HepG2 (cell line): ENCODE results near the gene TENT5A. TPM values are rescaled to one million over a fixed set of nuclear protein-coding genes. Genes with fewer than 3 reads are reported as not detected.

Source experiments
- AHDC1 ChIP-seq: sonication (generic); formaldehyde crosslinking; IDR thresholded peaks from 2 replicates; pipeline ENCODE4 v1.5.1; 2020; ENCODE audit warnings: mild to moderate bottlenecking, missing genetic modification reagents, borderline replicate concordance
- ESRRA ChIP-seq: sonication (generic); formaldehyde crosslinking; IDR thresholded peaks from 2 replicates; pipeline ENCODE4 v1.5.1; 2020; ENCODE audit warnings: mild to moderate bottlenecking, low read depth, missing genetic modification reagents
- FIP1L1 ChIP-seq: fragments of 200-400 bp; formaldehyde crosslinking; IDR thresholded peaks from 2 replicates; pipeline ENCODE4 v1.6.1; 2018; ENCODE audit warnings: low read depth, mild to moderate bottlenecking, low read length, moderate library complexity, borderline replicate concordance; ENCODE audit not compliant: insufficient read depth
- HNF4G ChIP-seq, 2 experiments: sonication (generic) in 1 of 2; formaldehyde crosslinking in 1 of 2; IDR thresholded peaks; 2 replicates each; pipeline versions ENCODE4 v1.4.0 to v1.6.1; 2011 to 2020; ENCODE audit warnings: borderline replicate concordance in 2 of 2, low read depth in 2 of 2, mild to moderate bottlenecking in 2 of 2, low read length in 1 of 2, missing genetic modification reagents in 1 of 2, moderate library complexity in 1 of 2
- KLF11 ChIP-seq: IDR thresholded peaks from 2 replicates; pipeline ENCODE4 v1.6.1; 2016; ENCODE audit warnings: missing compliant biosample characterization
- KLF13 ChIP-seq: sonication (generic); formaldehyde crosslinking; IDR thresholded peaks from 2 replicates; pipeline ENCODE4 v1.4.0; 2020; ENCODE audit warnings: mild to moderate bottlenecking, missing genetic modification reagents
- MBNL3 ChIP-seq: fragments of 250-450 bp; sonication (Bioruptor Pico); conservative IDR thresholded peaks from 2 replicates; pipeline ENCODE4 v1.8.0; 2022; ENCODE audit warnings: mild to moderate bottlenecking, inconsistent platforms
- NFE2L2 ChIP-seq: fragments of 150-350 bp; IDR thresholded peaks from 2 replicates; pipeline ENCODE4 v1.6.1; 2014; ENCODE audit warnings: low read length
- SRY ChIP-seq: sonication (generic); formaldehyde crosslinking; IDR thresholded peaks from 2 replicates; pipeline ENCODE4 v1.8.0; 2022; ENCODE audit warnings: mild to moderate bottlenecking, missing genetic modification reagents
- U2AF2 ChIP-seq: fragments of 200-400 bp; formaldehyde crosslinking; IDR thresholded peaks from 2 replicates; pipeline ENCODE4 v1.6.1; 2017; ENCODE audit warnings: low read depth, mild to moderate bottlenecking, low read length
- ZBTB1 ChIP-seq: sonication (generic); formaldehyde crosslinking; IDR thresholded peaks from 2 replicates; pipeline ENCODE4 v1.4.0; 2020; ENCODE audit warnings: missing genetic modification reagents, borderline replicate concordance
- ZBTB21 ChIP-seq: sonication (generic); formaldehyde crosslinking; IDR thresholded peaks from 2 replicates; pipeline ENCODE4 v1.4.0; 2020; ENCODE audit warnings: missing genetic modification reagents
- ZNF30 ChIP-seq: sonication (generic); formaldehyde crosslinking; IDR thresholded peaks from 2 replicates; pipeline ENCODE4 v1.5.0; 2020; ENCODE audit warnings: mild to moderate bottlenecking, missing genetic modification reagents
- ZNF362 ChIP-seq: sonication (generic); formaldehyde crosslinking; IDR thresholded peaks from 2 replicates; pipeline ENCODE4 v1.4.0; 2020; ENCODE audit warnings: missing genetic modification reagents, mild to moderate bottlenecking, borderline replicate concordance
- polyA plus RNA-seq, 8 experiments: library from polyadenylated mRNA; depleted of rRNA in 3 of 8; stranded (reverse) in 7 of 8; unstranded in 1 of 8; fragments of >200 nt; fragmentation: Illumina TruSeq in 4 of 8; extraction: Trizol in 4 of 8; gene quantifications; 2 replicates each; pipeline versions ENCODE4 v1.2.1 to v1.2.3, GENCODE V29; 2011 to 2016; ENCODE audit warnings: low read depth in 4 of 8, missing spikeins in 1 of 8, mixed read lengths in 1 of 8; ENCODE audit not compliant: insufficient read depth in 1 of 8
- total RNA-seq, 5 experiments: library from RNA; depleted of rRNA; stranded (reverse); fragments of >200 nt; fragmentation: Illumina TruSeq; extraction: Trizol; gene quantifications; 2 replicates each; pipeline ENCODE4 v1.2.3, GENCODE V29; 2016; ENCODE audit warnings: low read depth in 1 of 5
- TF ChIP-seq, protein P1 (sequence below): sonication (generic); formaldehyde crosslinking; IDR thresholded peaks from 2 replicates; pipeline ENCODE4 v1.4.0; 2020; ENCODE audit warnings: low read depth, missing genetic modification reagents
- TF ChIP-seq, protein P2 (sequence below): fragments of 450-650 bp; IDR thresholded peaks from 2 replicates; pipeline ENCODE4 v1.6.1; 2016

The TENT5A gene
- total and polyA plus RNA-seq, 2 of the 13 experiments (the other 11 are each of a cell fraction or from before 2014, with no cell fraction given), result 8.0 to 13.8 TPM

- TF ChIP-seq AHDC1 (CRISPR knock-in tag), result no peak
- no peak for TF ChIP-seq MBNL3 (CRISPR knock-in tag)
- TF ChIP-seq, protein P1, sequence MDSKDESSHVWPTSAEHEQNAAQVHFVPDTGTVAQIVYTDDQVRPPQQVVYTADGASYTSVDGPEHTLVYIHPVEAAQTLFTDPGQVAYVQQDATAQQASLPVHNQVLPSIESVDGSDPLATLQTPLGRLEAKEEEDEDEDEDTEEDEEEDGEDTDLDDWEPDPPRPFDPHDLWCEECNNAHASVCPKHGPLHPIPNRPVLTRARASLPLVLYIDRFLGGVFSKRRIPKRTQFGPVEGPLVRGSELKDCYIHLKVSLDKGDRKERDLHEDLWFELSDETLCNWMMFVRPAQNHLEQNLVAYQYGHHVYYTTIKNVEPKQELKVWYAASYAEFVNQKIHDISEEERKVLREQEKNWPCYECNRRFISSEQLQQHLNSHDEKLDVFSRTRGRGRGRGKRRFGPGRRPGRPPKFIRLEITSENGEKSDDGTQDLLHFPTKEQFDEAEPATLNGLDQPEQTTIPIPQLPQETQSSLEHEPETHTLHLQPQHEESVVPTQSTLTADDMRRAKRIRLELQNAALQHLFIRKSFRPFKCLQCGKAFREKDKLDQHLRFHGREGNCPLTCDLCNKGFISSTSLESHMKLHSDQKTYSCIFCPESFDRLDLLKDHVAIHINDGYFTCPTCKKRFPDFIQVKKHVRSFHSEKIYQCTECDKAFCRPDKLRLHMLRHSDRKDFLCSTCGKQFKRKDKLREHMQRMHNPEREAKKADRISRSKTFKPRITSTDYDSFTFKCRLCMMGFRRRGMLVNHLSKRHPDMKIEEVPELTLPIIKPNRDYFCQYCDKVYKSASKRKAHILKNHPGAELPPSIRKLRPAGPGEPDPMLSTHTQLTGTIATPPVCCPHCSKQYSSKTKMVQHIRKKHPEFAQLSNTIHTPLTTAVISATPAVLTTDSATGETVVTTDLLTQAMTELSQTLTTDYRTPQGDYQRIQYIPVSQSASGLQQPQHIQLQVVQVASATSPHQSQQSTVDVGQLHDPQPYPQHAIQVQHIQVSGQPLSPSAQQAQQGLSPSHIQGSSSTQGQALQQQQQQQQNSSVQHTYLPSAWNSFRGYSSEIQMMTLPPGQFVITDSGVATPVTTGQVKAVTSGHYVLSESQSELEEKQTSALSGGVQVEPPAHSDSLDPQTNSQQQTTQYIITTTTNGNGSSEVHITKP (CRISPR knock-in tag), result no peak
- TF ChIP-seq ZBTB1 (CRISPR knock-in tag), result no peak
- TF ChIP-seq ESRRA (CRISPR knock-in tag), result peak; percentile 37; the same call in 1 of the 2 replicates
- no peak for TF ChIP-seq ZBTB21 (CRISPR knock-in tag)
- peak; percentile 79 for TF ChIP-seq SRY (CRISPR knock-in tag)
- peak; percentile 82; the same call in 1 of the 2 replicates for TF ChIP-seq ZNF30 (CRISPR knock-in tag)
- TF ChIP-seq KLF11 (CRISPR knock-in tag), result 0 out of 2 replicates have a peak, but pooled peaks have one; percentile 78
- TF ChIP-seq ZNF362, result peak; percentile 55; the same call in 1 of the 2 replicates
- TF ChIP-seq HNF4G (IDR thresholded peaks at IDR 0.05; ENCODE audit: borderline replicate concordance, low read depth, low read length), result no peak; the same call in 1 of the 2 replicates
- 0 out of 2 replicates have a peak, but pooled peaks have one; percentile 14 for TF ChIP-seq HNF4G (CRISPR knock-in tag; IDR thresholded peaks at IDR 0.05; ENCODE audit: borderline replicate concordance, low read depth)
- TF ChIP-seq FIP1L1, result no peak
- no peak for TF ChIP-seq U2AF2
- no peak for TF ChIP-seq KLF13 (CRISPR knock-in tag)
- TF ChIP-seq NFE2L2, result no peak
- TF ChIP-seq, protein P2, sequence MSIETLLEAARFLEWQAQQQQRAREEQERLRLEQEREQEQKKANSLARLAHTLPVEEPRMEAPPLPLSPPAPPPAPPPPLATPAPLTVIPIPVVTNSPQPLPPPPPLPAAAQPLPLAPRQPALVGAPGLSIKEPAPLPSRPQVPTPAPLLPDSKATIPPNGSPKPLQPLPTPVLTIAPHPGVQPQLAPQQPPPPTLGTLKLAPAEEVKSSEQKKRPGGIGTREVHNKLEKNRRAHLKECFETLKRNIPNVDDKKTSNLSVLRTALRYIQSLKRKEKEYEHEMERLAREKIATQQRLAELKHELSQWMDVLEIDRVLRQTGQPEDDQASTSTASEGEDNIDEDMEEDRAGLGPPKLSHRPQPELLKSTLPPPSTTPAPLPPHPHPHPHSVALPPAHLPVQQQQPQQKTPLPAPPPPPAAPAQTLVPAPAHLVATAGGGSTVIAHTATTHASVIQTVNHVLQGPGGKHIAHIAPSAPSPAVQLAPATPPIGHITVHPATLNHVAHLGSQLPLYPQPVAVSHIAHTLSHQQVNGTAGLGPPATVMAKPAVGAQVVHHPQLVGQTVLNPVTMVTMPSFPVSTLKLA, result no peak
Observed at GRCh38 chr6:81752921-81753710, 635 bp upstream of the TENT5A start (continued).
